Panc1 (cell line): Measurements from ENCODE around the gene SLC5A2. TPM values are rescaled to one million over a fixed set of nuclear protein-coding genes. Genes with fewer than 3 reads are reported as not detected.

ENCODE experiments used
- ATAC-seq: fragments of 200-7000 bp; cut with Tn5 transposase; 2 replicates; pipeline ENCODE4 v1.9.1; 2020; ENCODE audit warnings: mild to moderate bottlenecking, moderate library complexity
- BruUV-seq: library from RNA; stranded (reverse); fragments of 400-500 nt; replicated peaks from 2 replicates; lab custom pipeline; 2021; lab: Mats Ljungman, UMichigan
- CTCF ChIA-PET: fragments of 300-600 bp; sonication (Branson Sonifier 250); formaldehyde crosslinking; loops from one replicate; lab custom pipeline; 2022; ENCODE audit warnings: antibody characterized with exemption; lab: Charles Lee
- POLR2A ChIA-PET: fragments of 300-600 bp; sonication (Branson Sonifier 250); formaldehyde crosslinking; loops from one replicate; lab custom pipeline; 2022; ENCODE audit warnings: antibody characterized with exemption; lab: Charles Lee
- DNase-seq: peaks from one replicate; pipeline ENCODE4 v3.0.0-alpha.2; 2010; ENCODE audit warnings: low read depth, low spot score
- H3K27ac ChIP-seq: 2 replicates; pipeline ENCODE4 v1.5.1; 2011; ENCODE audit warnings: mild to moderate bottlenecking, low read length, inconsistent platforms
- H3K27me3 ChIP-seq: fragments of 200-500 bp; sonication (Bioruptor generic); 2 replicates; pipeline ENCODE4 v1.6.0; 2014; ENCODE audit warnings: low read length, inconsistent platforms; ENCODE audit not compliant: control insufficient read depth, insufficient read depth
- H3K36me3 ChIP-seq: fragments of 200-500 bp; sonication (Bioruptor generic); 2 replicates; pipeline ENCODE4 v1.5.1; 2014; ENCODE audit warnings: inconsistent platforms, mild to moderate bottlenecking, low read length, moderate library complexity; ENCODE audit not compliant: control insufficient read depth, insufficient read depth
- H3K4me1 ChIP-seq: 2 replicates; pipeline ENCODE4 v1.5.1; 2011; ENCODE audit warnings: inconsistent platforms, mild to moderate bottlenecking, low read length, moderate library complexity; ENCODE audit not compliant: control insufficient read depth, insufficient read depth
- H3K4me3 ChIP-seq, 2 experiments: 2 replicates each; pipeline ENCODE4 v1.5.1; 2011 to 2012; ENCODE audit warnings: low read depth in 2 of 2, low read length in 2 of 2, mild to moderate bottlenecking in 2 of 2, inconsistent platforms in 1 of 2, moderate library complexity in 1 of 2
- H3K9me3 ChIP-seq: fragments of 200-500 bp; sonication (Bioruptor generic); 2 replicates; pipeline ENCODE4 v1.5.1; 2014; ENCODE audit warnings: low read depth, mild to moderate bottlenecking, inconsistent platforms, low read length, moderate library complexity; ENCODE audit not compliant: control insufficient read depth, insufficient read depth
- POLR2AphosphoS5 ChIP-seq: IDR thresholded peaks from 2 replicates; pipeline ENCODE4 v1.6.1; 2012; ENCODE audit warnings: mild to moderate bottlenecking, low read depth, low read length, moderate library complexity
- SIN3A ChIP-seq: IDR thresholded peaks from 2 replicates; pipeline ENCODE4 v1.6.1; 2012; ENCODE audit warnings: low read depth, mild to moderate bottlenecking, low read length, moderate library complexity, borderline replicate concordance; ENCODE audit not compliant: insufficient read depth
- TCF7L2 ChIP-seq: IDR thresholded peaks from 2 replicates; pipeline ENCODE4 v1.6.1; 2011; ENCODE audit warnings: mild to moderate bottlenecking, low read depth, low read length, inconsistent platforms
- in situ Hi-C: cut with HindIII; loops from 2 replicates; pipeline ENCODE4 v1.10.0; 2016; ENCODE audit warnings: low sequenced_read_pairs, low pct_unique_long_range_greater_than_20kb
- intact Hi-C: fragments of 100-400 bp; cut with micrococcal nuclease; formaldehyde crosslinking; loops from one replicate; pipeline ENCODE4 v1.10.0; 2022; ENCODE audit not compliant: unreplicated experiment
- total RNA-seq: library from RNA; stranded (reverse); gene quantifications from one replicate; pipeline ENCODE4 v1.2.1, GENCODE V29; 2021; ENCODE audit not compliant: unreplicated experiment
- TF ChIP-seq, protein P1 (sequence below), 2 experiments: IDR thresholded peaks; 2 replicates each; pipeline ENCODE4 v1.6.1; 2011 to 2012; ENCODE audit warnings: low read depth in 2 of 2, control low read depth in 1 of 2, low read length in 1 of 2, mild to moderate bottlenecking in 1 of 2, moderate library complexity in 1 of 2; ENCODE audit not compliant: insufficient read depth in 1 of 2
- TF ChIP-seq, protein P2 (sequence below): fragments of 450-650 bp; IDR thresholded peaks from 2 replicates; pipeline ENCODE4 v1.5.1; 2017; ENCODE audit warnings: mild to moderate bottlenecking

SLC5A2 gene
- total RNA-seq, 1 experiment from 2014 or later, result 0.15 TPM

DNA sequence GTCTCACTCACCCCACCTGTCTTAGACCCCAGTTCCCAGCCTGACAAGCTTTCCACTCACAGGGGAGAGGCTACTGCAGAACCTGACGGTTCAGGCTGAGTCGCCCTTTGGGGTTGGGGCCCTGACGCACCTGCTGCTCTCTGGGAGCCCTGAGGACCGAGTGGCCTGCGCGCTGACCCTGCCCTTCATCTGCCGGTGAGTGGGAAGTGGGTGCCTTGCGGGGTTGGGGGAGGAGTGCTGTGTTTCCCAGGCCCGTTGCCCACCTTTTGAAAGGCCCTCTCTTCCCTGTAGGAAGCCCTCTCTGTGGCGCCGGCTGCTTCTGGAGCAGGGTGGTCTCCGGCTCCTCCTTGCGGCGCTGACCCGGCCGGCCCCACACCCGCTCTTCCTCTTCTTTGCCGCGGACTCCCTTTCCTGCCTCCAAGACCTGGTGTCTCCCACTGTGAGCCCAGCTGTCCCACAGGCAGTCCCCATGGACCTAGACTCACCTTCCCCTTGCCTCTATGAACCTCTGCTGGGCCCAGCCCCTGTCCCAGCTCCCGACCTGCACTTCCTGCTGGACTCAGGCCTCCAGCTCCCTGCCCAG lies 17.0 kb upstream of the SLC5A2 start:
- peaks cover under 1% of the 10 kb centered on the region; the same call in 1 of the 2 replicates for H3K4me1 ChIP-seq
- TF ChIP-seq POLR2AphosphoS5, result no peak
- TF ChIP-seq, protein P1, sequence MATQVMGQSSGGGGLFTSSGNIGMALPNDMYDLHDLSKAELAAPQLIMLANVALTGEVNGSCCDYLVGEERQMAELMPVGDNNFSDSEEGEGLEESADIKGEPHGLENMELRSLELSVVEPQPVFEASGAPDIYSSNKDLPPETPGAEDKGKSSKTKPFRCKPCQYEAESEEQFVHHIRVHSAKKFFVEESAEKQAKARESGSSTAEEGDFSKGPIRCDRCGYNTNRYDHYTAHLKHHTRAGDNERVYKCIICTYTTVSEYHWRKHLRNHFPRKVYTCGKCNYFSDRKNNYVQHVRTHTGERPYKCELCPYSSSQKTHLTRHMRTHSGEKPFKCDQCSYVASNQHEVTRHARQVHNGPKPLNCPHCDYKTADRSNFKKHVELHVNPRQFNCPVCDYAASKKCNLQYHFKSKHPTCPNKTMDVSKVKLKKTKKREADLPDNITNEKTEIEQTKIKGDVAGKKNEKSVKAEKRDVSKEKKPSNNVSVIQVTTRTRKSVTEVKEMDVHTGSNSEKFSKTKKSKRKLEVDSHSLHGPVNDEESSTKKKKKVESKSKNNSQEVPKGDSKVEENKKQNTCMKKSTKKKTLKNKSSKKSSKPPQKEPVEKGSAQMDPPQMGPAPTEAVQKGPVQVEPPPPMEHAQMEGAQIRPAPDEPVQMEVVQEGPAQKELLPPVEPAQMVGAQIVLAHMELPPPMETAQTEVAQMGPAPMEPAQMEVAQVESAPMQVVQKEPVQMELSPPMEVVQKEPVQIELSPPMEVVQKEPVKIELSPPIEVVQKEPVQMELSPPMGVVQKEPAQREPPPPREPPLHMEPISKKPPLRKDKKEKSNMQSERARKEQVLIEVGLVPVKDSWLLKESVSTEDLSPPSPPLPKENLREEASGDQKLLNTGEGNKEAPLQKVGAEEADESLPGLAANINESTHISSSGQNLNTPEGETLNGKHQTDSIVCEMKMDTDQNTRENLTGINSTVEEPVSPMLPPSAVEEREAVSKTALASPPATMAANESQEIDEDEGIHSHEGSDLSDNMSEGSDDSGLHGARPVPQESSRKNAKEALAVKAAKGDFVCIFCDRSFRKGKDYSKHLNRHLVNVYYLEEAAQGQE (IDR thresholded peaks at IDR 0.05; ENCODE audit: insufficient read depth in 1 of 2, low read depth in 2 of 2, low read length in 1 of 2), result no peak
- TF ChIP-seq TCF7L2, result no peak
- TF ChIP-seq, protein P2, sequence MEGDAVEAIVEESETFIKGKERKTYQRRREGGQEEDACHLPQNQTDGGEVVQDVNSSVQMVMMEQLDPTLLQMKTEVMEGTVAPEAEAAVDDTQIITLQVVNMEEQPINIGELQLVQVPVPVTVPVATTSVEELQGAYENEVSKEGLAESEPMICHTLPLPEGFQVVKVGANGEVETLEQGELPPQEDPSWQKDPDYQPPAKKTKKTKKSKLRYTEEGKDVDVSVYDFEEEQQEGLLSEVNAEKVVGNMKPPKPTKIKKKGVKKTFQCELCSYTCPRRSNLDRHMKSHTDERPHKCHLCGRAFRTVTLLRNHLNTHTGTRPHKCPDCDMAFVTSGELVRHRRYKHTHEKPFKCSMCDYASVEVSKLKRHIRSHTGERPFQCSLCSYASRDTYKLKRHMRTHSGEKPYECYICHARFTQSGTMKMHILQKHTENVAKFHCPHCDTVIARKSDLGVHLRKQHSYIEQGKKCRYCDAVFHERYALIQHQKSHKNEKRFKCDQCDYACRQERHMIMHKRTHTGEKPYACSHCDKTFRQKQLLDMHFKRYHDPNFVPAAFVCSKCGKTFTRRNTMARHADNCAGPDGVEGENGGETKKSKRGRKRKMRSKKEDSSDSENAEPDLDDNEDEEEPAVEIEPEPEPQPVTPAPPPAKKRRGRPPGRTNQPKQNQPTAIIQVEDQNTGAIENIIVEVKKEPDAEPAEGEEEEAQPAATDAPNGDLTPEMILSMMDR, result no peak
- TF ChIP-seq SIN3A, result no peak
- no peak for ATAC-seq
- no peaks in the 10 kb centered on the region for H3K27me3 ChIP-seq
- CTCF ChIA-PET, result no interaction called here
- POLR2A ChIA-PET, result no interaction called here
- intact Hi-C loops (no loop called here), in situ Hi-C loops (no loop called here)
- no peak for DNase-seq
- no peak overlapping the region for H3K27ac ChIP-seq
- BruUV-seq, result no TSS peak
- H3K9me3 ChIP-seq, result no peaks in the 10 kb centered on the region
- H3K4me3 ChIP-seq, result no peak overlapping the region
- no peaks in the 10 kb centered on the region for H3K36me3 ChIP-seq

DNA sequence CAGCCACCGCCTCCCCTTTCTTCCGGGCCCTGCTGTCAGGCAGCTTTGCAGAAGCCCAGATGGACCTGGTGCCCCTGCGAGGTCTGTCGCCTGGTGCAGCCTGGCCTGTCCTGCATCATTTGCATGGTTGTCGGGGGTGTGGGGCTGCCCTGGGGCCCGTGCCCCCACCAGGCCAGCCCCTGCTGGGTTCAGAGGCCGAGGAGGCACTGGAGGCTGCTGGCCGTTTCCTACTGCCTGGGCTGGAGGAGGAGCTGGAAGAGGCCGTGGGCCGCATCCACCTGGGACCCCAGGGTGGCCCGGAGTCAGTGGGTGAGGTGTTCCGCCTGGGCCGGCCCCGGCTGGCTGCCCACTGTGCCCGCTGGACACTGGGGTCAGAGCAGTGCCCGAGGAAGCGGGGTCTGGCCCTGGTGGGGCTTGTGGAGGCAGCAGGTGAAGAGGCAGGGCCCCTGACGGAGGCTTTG lies 16.5 kb upstream of the SLC5A2 start:
- TF ChIP-seq SIN3A, result no peak
- no peak for TF ChIP-seq POLR2AphosphoS5
- TF ChIP-seq, protein P2, result no peak
- TF ChIP-seq TCF7L2, result no peak
- TF ChIP-seq, protein P1 (IDR thresholded peaks at IDR 0.05; ENCODE audit: insufficient read depth in 1 of 2, low read depth in 2 of 2, low read length in 1 of 2), result no peak
- DNase-seq (no peak), ATAC-seq (no peak)
- BruUV-seq, result no TSS peak
- intact Hi-C loops (no loop called here), in situ Hi-C loops (no loop called here)
- no peaks in the 10 kb centered on the region for H3K9me3 ChIP-seq
- no peaks in the 10 kb centered on the region for H3K27me3 ChIP-seq
- no peak overlapping the region for H3K27ac ChIP-seq
- ChIA-PET CTCF (no interaction called here), POLR2A (no interaction called here)
- 0 out of 2 replicates have a peak, but pooled peaks cover under 1% of the 10 kb centered on the region for H3K4me1 ChIP-seq
- no peaks in the 10 kb centered on the region for H3K36me3 ChIP-seq
- no peak overlapping the region for H3K4me3 ChIP-seq
